Effector CD8-positive, alpha-beta T cell (primary cell): ENCODE measurements around the gene KNDC1.
"Not testable (repeated sequence)": the region's sequence is repeated elsewhere in the genome, so short reads cannot be mapped to it uniquely, and the experiment has no call there.

ENCODE experiments used
- DNase-seq: peaks from one replicate; lab custom pipeline; 2025; lab: John Stamatoyannopoulos, UW
- total RNA-seq, 4 experiments: gene quantifications; one replicate each; lab custom pipeline; 2026; lab: John Stamatoyannopoulos, UW

KNDC1 gene
- 0.39 to 1.2 (median 0.73) reads per million in 4 experiments for total RNA-seq

DNA sequence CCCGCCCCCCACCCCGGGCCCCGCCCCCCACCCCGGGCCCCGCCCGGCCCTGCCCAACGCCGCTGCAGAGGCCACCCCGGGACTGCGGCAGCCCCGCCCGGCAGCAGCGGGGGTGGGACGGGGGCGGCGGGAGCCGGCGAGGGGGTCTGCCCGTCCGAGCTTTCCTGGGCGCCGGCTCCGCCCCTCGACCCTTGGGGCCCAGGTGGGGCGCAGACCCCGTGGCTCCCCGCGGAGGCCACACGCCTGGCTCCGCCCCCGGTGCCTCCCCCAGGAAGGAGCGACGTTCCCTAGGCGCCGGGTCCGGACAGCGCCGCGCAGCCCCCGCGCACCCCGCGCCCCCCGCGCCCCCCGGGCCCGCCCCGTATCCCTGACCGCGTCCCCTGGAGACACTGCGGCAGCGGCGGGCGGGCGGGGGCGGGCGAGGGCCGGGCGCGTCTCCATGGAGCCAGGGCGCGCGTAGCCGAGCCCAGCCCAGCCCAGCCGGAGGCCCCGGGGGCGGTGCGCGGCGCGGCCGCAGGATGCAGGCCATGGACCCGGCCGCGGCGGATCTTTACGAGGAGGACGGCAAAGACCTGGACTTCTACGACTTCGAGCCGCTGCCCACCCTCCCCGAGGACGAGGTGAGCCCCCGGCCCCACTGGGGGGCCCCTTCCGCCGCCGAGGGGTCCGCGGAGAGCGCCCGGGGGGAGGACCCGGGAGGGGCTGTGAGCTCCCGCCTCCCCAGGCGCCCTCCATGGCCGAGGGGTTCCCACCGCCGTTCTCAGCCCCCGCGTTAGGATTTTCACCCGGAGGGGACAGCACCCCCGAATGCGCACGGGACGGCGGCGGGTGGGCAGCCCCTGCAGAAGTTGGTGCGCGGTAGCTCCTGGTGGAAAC lies at the start of gene KNDC1:
KNDC1 (plus strand) TSS at position 270 of the 876 bp plus-strand sequence; CDS start at position 519, 249 bp downstream.
- DNase-seq: no peak

GRCh38 chr10:133110609-133111275 lies 49.3 kb upstream of the KNDC1 start:
- DNase-seq: no peak

- DNase-seq: not testable (repeated sequence)
These were observed 48.4 kb upstream of the KNDC1 start for GRCh38 chr10:133111640-133112039.

- DNase-seq: no peak
These were observed 46.7 kb upstream of the KNDC1 start for GRCh38 chr10:133113146-133113830.

DNA sequence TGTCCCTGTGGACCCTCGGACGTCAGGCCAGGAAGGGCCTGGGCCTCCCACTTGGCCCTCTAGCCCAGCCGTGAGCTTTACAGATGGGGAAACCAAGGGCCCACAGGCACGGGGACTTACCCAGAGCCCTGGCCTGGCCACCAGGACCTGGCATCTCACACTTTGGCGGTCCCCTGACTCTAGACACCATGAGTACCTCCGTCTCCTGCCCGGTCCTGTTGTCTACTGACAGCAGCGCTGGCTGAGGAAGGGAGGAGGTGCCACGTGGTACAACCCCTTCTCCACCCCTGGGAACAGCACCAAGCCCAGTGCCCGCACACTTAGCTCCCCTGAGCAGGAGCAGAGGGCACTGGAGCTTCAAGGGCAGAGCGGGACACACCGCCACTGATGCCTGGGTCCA lies 46.2 kb upstream of the KNDC1 start:
- no peak for DNase-seq

- no peak for DNase-seq
These were observed 45.8 kb upstream of the KNDC1 start for GRCh38 chr10:133114251-133114650.

DNA sequence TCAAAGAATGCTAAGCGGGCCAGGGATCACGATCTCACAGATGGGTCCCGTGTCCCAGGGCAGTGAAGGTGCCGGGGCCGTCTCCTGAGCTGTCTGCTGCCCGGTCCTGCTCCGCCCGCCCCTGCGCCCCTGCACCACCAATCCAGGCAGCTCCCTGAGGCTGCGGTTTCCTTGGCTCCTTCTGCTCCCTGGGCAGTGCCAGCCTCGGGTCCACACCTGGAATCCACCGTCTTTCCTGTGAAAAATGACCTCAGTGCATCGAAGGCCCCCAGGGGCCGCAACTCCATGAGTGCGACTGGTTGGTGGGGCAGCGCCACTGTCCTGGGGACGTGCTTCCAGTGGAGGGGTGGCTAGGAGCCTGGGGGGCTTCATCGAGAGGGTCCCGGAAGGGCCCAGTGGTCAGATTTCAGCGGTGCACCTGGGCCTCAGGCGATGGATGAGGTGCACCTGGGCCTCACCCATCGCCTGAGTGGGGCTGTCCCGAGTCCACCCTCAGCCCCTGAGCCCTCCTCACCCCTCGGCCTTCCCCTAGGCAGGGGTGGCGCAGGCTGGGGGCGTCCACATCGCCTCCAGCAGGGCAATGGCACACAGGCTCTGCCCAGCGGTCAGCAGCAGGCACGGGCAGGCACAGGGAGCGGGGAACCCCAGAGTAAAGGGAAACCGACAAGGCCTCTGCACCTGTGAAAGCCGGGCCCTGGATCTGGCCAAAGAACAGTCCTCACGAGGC lies 45.1 kb upstream of the KNDC1 start:
- DNase-seq: no peak

DNA sequence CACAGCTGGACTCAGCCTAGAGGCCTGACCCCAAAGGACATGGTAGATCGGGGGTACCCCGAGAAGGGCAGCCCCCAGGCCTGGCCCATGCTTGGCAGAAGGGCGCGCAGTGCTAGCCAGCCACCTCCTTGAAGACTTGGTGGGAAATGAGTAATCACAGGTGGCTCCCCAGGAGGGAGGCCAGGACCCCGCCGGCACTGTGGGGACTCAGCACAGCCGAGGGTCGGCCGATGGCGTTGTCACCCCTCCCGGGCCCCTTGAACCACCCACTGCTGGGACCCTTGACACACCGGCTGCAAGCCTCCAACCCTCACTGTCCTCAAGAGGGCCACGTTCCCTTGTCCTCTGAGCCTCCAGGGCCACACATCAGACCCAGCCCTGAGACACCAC lies 44.6 kb upstream of the KNDC1 start:
- DNase-seq: no peak

DNA sequence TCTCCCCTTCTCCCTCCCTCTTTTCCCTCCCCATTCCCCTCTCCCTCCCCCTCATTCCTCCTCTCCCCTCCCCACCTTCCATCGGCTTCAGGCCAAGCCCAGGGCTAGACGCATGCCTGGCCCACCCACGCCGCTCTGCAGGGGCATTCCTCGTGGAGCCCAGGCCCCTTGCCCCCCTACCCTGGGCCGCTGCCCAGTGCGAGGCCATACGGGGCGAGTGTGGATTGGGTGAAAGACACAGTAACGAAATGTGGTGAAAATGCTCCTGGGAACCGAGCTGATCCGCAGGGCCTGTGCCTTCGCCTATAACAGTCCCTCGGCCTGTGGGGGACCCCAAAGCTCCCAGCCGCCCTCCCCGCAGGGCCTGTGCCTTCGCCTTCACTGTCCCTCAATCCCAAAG lies 44.0 kb upstream of the KNDC1 start:
- DNase-seq: no peak

DNA sequence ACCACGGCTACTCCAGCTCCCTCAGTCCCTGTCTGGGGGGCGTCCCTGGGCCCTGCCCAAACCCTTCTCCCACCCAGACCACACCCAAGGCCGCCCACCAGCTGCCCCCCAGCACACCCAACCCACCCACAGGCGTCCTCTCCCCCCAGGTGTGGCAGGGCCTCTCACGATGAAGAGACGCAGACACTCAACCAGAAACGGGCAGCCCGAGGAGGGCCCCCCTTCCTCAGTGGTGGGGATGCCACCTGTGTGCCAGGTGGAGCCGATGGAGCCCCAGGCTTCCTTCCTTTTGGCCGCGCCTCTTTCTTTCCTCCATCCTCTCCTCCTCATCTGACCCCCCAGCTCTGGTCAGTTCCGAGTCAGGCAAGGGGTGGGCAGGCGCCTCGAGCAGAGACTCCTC lies 43.6 kb upstream of the KNDC1 start:
- no peak for DNase-seq

DNA sequence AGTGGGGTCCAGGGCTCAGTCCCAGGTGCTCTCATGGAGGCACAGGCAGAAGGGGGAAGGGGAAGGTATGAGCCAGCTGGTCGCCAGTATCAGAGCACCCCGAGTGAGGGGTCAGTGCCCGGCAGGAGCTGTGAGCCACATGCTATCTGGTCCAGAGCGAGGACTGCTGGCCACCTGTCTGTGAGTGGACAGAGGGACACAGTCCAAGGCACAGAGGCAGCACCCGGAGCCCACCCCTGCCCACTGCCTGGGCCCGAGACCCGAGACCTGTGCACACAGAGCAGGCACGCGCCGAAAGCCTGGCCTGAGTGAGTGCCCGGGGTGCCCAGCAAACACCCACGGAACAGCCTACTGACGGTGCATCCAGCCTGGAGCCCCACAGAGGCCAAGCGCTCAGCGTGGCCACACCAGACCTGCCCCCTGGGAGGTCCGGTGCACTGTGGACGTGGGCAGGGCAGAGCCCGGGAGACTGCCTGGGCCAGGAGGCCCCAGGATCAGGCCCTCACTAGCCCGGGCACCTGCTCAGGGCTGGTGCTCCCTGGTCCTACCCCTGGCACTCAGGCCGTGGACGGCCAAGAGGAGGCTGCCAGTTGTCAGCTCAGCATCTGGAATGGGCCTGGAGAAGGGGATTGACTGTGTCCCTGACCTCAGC lies 42.9 kb upstream of the KNDC1 start:
- DNase-seq: no peak

DNA sequence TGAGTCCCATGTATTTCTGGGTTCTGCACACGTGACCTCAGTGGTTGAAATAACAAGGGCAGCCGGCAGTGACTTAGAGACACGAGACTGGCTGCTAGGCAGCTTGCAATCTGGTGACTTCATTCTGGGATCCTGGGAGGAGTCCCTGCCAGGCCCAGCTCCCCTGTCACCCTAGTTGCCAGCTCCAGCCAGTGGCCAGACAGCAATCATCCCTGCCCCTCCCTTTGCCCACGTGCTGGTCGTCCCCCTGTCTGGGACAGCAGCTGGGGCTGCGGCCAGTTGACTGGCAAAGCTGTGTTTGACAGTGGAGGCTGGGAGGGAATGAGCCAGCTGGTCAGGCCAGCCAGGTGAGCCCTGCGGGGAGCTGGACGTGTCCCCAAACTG lies 42.3 kb upstream of the KNDC1 start:
- DNase-seq: no peak

GRCh38 chr10:133121479-133121878 lies 38.5 kb upstream of the KNDC1 start:
- DNase-seq: no peak

GRCh38 chr10:133122171-133122935 lies 37.7 kb upstream of the KNDC1 start:
- no peak for DNase-seq

DNA sequence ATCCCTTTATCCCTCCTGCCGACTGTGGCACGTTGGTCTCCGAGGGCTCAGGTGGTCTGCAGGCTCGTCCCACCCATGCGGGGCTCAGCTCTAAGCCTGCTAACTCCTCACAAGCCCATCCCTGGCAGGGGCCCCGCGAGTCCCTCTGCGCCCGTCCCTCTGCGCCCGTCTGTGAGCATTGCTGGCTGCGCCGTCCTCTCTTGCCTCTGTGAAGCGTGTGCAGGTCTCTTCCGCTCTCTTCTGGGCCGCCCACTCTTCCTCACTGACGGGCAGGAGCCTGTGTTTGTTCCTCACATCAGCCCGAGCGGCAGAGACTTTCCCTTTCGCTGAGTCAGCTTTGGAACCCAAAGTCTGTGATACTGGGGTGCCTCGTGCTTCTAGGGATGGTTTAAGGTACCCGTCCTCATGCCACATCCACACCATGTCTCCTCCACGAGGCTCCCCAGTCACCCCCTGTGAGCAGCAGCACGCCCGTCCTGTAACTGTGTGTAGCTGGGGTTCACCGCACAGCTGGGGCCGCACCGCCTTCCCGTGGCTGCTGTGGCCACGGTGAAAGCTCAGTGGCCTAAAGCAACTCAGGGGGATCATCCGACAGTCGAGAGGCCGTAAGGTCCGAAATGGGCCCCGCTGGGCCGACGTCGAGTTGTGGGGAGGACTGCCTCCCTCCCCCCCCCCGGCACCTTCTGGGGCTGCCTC lies 36.8 kb upstream of the KNDC1 start:
- DNase-seq: no peak

GRCh38 chr10:133123746-133124356 lies 36.2 kb upstream of the KNDC1 start:
- no peak for DNase-seq

DNA sequence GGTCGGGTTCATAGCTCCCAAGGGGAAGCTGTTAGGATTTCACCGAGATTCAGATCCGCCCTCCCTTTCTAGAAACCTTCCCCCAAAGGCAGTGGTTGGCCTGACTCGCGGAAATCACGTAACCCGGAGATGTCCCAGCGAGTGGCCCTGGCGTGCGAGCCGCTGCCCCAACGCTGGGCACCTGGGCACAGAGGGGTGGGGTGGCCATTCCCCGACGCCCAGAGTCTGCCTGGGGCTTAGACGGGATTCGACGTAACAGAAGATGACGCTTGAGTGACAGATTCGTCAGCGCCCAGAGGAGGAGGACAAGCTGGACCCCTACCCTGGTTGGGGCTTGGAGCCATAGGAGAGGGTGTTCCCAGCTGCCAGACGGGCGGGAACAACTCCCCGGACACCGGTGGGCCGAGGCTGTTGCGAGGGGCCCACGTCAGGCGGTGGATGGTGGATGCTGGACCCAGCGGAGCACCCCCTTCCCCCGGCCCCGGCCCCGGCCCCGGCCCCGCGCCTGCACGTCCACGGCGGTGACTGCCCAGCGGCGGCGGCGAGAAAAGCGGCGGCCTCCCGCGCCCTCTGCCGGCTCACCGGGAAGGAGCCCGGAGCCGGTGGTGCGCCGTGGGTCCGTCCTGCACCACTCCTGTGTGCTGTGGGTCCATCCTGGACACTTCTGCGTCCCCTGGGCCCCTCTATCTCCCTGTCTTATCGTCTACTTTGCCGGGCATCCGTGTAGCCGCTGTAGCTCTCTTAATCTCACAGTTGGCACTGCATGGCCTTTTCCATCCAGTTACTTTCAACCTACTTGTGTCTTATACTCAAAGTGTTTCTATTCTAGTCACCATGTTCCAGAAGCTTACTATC lies 35.4 kb upstream of the KNDC1 start:
- DNase-seq: no peak

DNA sequence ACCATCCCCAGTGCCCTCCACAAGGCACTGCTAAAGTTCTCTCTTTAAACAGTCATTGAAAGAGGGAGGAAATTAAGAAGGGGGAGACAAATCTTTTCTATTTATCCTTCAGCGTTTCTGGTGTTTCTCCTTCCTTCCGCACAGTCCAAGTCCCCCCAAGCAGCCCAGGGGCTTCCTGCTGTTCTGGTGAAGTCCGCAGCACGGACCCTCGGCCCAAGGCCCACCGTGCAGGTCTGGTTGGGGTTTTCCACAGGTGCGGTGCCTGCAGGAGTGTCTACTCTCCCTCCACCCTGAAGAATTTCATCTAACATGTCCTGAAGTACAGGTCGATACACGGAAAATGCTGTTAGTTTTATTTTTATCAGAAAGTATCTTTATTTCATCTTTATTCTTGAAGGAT lies 34.1 kb upstream of the KNDC1 start:
- DNase-seq: no peak
